SHP77 (cell line): ENCODE measurements around the gene FKBP8.
"Not testable (repeated sequence)": the region's sequence is repeated elsewhere in the genome, so short reads cannot be mapped to it uniquely, and the experiment has no call there.

Source experiments
- DNase-seq, 2 experiments: peaks; one replicate each; lab custom pipeline; 2025; lab: John Stamatoyannopoulos, UW

Gene FKBP8

DNA sequence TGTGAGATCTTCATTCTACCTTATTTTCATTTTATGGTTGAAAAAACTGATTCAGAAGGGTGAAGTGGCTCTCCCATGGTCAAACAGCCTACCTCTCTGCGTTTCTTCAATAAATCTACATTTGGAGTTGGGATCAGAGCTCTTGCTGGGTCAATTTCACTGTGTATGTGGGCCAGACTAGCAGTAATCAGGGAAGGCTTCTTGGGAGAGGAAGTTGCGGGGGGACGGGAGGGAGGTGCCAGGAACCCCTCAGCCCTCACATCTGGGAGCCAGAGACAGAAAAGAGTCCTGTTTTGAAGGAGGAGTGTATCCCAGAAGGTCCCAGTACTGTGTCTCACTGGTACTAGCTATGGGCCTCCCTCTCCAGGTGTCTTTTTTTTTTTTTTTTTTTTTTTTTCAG, 15.2 kb upstream of the FKBP8 start:
- no peak for DNase-seq

DNA sequence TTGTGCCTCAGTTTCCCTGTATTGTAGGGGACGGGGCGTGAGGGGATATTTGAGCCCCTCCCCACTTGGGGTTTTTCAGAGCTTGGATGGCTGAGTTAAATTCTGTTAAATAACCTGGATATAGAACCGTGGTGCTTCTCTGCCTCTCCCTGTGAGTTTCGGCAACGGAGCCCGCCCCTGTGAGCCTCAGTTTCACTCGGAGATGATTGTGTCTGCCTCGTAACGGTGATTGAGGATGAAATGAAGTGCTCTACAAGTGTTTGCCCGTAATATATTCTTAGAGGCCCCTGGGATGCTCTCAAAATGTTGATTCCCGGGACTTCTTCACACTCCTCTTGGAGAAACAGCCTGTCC, 14.8 kb upstream of the FKBP8 start:
- no peak for DNase-seq

DNA sequence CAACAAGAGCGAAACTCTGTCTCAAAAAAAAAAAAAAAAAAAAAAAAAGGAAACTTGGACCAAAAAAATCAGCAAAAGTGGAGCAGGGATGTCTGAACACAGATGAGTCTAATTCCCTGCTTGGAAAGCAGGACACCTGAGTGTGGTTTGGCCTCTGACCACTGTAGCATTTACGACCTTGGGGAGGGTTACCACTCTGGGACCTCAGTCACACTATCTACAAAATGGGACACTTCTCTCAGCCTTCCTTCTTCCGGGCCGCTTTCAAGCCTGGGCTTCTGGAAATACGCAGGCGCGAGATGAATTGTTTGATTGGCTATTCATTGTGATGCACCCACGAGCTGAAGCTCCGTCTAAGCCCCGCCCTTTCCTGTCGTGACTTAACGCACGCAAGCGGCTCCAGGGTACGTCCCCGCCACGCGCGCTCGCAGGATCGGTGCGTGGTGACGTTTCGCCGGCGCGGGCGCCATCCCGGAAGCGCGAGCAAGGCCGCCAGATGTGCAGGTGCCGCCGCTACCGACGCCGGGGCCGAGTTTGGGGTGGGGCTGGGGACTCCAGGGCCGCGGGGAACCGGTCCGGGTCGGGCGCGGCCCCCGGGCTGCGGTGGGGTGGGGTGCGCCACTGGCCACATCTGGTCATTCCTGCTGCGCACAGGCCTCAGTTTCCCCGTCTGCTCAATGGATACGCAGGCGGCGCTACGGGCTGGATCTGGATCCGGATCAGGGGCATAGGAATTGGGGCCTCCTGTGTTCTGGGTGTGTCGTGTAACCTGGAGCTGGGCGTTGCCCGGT, 14.2 kb upstream of the FKBP8 start, which contains the start of gene KXD1:
Gene KXD1, plus strand, starts transcription at position 460 of the 791 bp plus-strand sequence. CDS start 4,187 bp downstream, outside the sequence.
- DNase-seq, result peak; percentile 99 to 100

DNA sequence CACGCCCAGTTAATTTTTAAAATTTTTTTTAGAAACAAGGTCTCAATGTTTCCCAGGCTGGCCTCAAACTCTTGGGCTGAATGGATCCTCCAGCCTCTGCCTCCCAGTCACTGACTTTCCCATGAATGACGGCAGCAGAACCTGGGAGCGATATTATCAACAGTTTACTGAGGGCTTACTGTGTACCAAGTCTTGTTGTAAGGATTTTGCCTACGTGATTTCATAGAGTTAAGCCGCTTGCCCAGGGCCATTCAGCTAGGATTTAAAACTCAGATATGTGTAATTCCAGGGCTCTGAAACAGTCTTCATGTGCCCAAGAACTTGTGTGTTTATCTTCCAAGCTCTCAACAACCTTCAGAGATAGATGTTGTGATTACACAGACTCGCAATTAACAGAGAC, 8.3 kb upstream of the FKBP8 start:
- DNase-seq, result no peak

DNA sequence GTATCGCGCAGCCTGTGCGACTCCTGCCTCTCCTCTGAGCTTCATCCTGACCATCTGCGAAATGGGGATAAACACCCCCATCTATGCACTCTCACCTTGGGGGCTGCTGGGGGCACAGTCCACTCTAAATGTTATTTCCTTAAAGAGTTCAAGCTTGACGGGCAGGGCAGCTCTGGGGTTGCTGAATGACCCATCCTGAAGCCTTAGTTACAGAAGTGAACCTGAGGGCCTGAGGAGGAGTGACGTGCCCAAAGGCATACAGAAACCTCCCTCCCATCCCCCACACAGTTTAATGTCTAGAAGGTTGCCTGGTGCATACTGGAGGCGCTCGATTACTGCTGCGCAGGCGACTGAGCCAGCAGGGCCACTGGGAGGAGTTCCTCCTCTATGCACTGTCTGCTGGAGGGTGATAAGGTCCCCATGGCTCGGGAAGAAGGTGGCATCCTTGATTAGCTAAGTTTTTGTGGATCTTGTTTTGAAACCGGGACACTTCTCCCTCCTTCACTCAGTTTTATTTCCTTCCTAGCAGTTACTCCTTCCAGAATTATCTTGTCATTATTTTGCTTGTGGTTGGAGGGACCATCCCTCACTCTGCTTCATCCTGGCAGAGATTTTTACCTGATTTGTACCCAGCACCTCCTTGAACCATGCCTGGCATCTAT, 572 bp upstream of the FKBP8 start:
- peak; percentile 80 to 82 for DNase-seq

DNA sequence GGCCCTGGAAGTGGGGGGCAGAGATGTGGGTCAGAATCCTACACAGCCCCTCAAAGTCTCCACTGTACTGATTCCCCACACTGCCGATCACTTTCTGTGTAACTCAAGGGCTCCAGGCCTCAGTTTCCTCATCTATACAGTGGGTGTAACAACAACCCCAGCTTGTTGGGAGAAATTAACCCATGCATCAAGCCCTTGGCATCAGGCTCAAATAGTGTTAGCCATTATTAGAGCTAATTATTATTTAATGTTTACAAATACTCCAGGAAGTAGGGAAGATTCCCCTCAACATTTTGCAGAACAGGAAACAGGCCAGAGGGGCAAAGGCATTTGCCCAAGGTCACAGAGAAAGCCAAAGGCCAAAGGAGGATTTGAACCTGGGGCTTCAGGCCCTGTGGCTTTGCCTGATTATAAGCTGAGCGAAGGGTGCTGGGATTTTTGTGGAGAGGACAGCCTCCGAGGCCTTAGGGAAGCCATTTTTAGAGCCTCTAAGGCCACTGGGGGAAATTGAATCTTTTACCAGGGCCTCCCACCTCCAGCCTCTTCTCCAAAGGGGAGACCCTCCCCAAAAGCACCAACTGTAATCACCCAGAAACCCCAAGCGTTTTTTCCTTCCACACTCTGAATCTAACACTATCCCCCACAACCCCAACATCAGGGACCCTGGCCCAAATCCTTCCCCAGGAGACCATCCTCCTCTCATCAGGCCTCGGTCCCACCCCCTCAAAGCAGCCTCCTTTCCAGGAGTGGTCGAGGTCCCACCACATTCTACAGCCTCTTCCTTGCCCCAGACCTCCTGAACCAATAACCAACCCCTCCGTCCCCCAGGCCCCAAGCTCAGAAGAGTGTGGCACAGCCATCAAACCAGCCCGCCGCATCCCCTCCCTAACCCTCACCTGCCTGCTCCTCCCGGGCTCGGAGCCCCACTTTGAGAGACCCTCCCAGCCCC, 1.1 kb downstream of the FKBP8 start:
- DNase-seq, result no peak

DNA sequence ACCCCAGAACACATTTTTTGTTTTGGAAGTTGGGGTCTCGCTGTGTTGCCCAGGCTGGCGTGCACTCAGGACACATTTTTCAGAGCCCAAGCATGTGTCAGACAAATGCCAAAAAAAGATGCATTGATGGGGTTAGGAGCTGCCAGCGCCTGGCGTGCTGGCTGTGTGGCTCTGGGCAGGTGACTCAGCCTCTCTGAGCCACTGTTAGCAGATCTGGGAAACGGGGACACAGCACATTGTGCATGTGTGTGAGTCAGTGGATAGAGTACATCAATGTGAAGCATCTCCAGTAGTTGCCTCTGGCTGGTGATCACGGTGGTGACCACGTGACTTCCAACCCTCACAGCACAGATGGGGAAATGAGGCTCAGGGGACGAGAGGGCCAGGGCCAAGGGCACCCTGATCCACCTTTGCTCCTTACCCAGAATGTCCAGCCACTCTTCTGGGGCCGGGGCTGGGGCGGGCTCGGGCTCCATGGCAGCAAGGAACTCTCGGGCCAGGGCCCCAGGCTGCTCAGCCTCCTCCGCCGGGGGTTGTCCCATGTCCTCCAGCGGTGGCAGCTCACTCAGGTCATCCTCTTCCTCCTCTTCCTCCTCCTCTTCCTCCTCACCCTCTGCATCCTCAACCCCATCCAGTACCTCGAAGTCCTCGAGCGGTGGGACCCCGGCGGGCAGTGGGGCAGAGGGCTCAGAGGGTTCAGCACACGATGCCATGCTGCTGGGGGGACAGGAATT, 1.9 kb downstream of the FKBP8 start:
- no peak for DNase-seq

DNA sequence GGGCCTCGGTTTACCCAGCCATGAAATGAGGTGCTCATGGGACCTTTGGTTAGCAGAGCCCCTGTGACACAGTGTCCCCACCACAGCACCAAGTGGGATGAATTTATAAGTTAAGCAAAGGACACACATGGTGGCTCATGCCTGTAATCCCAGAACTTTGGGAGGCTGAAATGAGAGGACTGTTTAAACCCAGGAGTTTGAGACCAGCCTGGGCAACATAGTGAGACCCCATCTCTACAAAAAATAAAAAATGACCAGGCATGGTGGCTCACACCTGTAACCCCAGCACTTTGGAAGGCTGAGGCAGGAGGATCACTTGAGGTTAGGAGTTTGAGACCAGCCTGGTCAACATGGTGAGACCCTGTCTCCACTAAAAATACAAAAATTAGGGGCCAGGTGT, 3.2 kb downstream of the FKBP8 start:
- not testable (repeated sequence) for DNase-seq

DNA sequence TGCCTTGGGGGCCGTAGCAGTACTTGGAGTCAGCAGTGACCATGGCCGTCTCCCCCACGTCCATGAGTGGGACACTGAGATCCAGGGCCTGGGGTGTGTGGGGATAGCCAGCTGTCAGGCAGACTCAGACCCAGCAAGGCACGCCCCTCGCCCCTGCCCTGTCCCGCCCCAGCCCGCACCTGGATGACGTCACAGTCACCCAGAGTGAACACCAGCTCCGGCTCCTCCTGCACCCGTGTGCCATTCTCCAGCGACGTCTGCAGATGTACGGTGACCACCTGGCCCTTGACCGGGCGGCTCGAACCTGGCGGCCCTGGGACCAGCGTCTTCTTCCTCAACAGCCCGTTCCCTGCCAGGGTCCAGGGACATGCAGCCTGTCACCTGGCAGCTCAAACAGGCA, 4.0 kb downstream of the FKBP8 start:
- DNase-seq, result no peak

DNA sequence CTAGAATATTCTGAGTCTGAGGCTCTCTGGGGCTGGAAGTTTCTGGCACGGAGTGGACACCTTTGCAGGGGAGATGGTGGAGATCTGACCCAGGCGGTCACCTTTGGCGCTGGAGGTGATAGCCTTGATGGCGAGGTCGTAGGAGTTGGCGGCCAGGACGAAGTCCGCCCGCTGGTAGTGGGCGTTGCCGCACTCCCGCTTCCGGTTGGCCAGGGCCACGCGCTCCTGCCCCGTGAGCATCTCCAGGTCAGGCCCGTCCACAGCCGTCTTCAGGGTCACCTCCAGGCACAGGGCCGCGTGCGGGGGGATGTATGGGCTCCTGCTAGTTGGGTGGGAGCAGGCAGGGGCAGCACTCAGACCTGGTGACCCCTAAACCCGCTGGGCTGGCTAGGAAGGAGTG, 5.3 kb downstream of the FKBP8 start:
- no peak for DNase-seq

DNA sequence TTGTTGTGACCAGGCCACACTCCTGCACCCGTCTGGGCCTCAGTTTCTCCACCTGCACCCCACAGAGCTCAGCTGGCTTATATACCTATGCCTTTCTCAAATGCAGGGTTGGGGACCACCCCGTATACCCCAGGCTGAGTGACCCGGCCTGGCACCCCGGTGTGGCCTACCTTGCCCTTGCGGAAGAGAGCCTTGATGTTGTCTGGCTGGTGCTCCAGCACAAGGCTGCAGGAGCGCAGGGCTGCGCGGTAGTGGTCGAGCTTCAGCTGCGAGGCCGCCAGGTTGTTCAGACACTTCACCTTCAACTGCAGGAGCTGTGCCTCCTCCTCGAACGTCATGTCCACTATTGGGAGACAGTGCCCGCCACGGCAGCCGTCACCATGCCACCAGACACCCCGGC, 5.9 kb downstream of the FKBP8 start:
- DNase-seq, result no peak

DNA sequence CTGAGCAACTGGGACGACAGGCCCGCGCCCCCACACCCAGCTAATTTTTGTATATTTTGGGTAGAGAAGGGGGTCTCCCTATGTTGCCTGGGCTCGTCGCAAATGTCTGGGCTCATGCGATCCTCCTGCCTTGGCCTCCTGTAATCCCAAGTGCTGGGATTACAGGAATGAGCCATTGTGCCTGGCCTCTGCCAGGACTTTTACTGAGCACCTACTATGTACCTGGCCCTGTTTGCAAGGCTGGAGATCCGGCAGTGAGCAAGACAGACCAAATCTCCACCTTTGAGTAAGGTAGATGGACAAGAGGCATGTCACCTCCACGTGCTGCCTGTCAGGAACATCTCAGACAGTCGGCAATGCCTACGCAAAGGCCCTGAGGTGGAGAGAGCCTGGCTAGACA, 6.9 kb downstream of the FKBP8 start:
- DNase-seq, result no peak

DNA sequence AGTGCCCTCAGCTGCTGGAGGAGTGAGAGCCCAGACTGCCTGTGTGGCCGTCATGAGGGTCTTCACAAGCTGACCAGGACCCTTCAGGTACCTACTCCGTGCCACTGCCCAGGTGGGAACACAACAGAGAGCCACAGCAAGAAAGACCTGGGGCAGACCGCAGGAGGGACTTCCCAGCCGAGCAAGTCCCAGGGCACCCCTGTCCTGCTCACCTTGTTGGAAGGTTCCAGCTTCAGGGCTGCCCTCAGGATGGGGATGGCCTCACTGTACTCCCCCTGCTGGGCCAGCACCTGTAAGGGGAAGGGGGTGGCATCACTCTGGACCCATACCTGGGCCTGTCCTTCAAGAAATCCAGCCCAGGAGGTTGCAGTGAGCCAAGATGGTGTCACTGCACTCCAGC, 10.3 kb downstream of the FKBP8 start:
- no peak for DNase-seq

DNA sequence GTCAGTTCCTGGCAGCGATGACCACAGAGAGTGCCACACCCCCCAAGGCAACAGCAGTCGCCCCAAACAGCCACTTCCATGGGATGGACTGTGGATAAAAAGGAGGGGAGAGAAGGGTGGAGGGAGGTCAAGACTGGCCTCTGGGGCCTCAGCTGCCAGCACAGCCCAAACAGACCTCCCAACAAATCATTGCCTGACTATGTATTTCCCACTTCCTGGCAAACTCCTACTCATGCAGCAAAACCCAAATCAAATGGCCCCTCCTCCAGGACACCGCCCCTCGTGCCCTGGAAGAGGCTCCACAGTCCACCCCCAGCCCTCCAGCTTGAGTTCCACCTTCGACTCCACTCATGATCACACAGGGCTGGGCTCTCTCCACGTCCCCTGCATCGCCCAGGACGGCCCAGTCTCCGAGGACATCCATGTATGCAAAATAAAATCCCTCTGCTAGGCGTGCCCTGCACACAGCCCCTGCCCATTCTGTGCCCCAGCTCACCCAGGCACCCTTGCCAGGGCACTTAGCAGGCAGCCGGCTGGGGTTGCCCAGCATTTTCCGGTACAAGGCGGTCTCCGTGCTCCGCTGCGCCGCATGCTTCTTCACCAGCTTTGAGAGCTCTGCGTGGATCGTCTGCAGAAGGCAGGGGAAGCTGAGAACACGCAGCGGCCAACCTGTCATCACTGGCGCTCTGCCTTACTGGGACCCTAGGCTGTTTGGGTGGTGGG, 11.0 kb downstream of the FKBP8 start:
- no peak for DNase-seq

DNA sequence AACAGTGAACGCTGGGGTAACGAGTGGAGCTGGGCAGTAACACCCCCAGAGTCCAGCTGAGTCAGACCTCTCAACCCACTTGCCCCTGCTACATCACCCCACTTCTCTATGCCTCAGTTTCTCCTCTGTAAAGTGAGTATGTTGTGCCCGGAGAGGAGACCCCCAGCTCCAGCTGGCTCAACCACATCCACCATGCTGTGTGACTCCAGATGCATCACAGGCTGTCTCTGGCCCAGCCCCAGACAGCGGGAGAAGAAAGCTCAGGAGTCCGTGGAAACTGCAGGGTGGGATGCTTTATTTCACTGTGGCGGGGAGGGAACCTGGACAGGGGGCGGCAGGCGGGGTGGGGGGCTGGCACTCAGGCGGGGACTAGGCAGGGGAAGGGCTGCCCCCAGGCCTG, 11.9 kb downstream of the FKBP8 start:
- no peak for DNase-seq

DNA sequence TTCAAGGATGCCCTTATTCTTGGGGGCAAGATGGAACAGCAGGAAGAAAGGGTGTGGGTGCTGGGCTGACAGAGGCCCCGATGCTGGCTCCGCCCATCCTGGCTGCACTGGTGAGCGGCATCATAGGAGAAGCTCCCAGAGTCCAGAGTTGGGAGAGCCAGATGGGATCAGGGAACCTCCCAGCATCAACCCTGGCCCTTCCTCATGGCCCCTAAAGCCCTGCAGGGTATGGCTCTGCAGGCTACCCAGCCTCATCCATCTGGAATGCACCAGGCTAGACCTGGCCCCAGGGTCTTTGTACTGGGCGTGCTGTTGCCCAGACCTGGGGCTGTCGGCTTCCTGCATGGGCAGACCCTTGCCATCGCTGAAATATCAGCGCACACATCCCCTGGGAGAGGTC, 13.6 kb downstream of the FKBP8 start:
- no peak for DNase-seq

DNA sequence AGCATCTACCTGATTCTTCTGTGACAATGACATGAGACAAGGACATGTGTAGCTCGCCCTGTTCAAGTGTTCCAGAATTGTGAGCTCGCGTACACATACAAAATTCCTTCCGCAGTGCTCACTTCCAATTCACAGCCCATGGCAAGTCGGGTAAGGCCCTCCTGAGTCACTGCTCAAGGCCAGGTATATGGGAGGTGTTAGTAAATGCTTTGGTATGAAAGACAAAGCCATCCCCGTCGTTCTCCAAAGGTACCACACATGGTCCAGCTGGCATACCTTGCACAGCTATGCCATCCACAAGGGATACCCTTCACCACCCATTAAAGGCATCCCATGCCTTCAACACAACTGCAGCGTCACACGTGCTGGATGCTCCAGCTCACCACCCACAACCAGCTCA, 17.1 kb downstream of the FKBP8 start:
- DNase-seq, result no peak

DNA sequence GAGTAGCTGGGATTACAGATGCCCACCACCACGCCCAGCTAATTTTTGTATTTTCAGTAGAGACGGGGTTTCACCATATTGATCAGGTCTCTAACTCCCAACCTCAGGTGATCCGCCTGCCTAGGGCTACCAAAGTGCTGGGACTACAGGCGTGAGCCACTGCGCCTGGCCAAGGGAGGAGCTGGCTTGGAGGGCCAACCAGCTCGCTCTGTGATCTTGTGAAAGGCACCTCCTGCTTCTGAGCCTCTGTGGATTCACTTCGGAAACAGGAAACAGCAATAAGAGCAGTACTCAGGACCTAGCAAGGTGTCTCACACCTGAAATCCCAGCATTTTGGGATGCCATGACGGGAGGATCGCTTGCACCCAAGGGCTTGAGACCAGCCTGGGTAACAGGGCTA, 19.5 kb downstream of the FKBP8 start:
- no peak for DNase-seq

DNA sequence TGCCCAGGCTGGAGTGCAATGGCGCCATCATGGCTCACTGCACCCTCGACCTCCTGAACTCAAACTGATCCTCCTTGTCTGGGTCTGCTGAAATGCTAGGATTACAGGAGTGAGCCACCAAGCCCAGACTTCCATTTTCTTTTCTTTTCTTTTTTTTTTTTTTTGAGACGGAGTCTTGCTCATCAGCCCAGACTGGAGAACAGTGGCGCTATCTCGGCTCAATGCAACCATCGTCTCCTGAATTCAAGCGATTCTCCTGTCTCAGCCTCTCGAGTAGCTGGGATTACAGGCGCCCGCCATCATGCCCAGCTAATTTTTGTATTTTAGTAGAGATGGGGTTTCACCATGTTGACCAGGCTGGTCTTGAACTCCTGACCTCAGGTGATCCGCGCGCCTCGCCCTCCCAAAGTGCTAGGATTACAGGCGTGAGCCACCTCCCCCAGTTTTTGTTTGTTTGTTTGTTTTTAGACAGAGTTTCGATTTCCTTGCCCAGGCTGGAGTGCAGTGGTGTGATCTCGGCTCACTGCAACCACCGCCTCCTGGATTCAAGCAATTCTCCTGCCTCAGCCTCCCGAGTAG, 20.4 kb downstream of the FKBP8 start:
- DNase-seq, result not testable (repeated sequence)

DNA sequence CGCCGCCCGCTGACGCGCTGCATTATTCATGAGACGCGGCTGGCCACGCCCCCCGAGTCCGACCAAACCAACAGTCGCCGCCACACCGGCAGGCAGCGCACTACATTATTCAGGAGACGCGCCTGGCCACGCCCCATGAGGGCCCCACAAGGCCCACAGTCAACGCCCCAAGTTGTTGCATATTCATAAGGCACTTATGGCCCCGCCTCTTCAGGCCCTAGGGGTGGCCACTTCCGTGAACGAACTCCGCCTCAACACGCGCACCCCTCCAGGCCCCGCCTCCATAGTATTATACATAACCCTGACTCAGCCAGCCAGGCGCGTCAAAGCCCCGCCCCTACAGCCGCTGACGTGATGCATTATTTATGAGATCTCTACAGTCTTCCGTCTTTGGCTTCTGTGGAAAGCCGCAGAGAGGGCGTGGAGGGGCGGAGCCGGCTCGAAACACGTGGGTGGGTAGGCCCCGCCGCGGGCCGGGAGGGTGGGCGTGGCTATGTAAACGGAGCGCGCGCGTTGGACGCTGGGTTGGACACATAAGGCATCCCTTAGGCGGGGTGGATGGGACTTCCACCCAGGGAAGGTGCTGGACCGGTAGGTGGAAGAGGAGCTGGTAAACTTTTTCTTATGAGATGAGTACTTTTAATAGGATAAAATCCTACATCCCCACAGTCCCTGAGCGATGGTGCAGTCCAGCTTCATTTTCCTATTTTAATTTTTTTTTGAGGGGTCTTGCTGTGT, 21.1 kb downstream of the FKBP8 start:
- DNase-seq, result peak; percentile 100
